H9 (cell line): Measurements from ENCODE around the gene CD48. TPM values are rescaled to one million over a fixed set of nuclear protein-coding genes. Genes with fewer than 3 reads are reported as not detected.
"Not testable (repeated sequence)": the region's sequence is repeated elsewhere in the genome, so short reads cannot be mapped to it uniquely, and the experiment has no call there.

Source experiments
- DNase-seq: peaks from one replicate; pipeline ENCODE4 v3.0.0-alpha.2; 2017
- H2AFZ ChIP-seq: one replicate; pipeline ENCODE4 v1.6.1; 2013; ENCODE audit warnings: mild to moderate bottlenecking, low read length, control low read depth, moderate library complexity
- H2AK5ac ChIP-seq: 2 replicates; pipeline ENCODE4 v1.6.1; 2013; ENCODE audit warnings: low read length, control low read depth, mixed read lengths; ENCODE audit not compliant: insufficient read length
- H2BK120ac ChIP-seq: one replicate; pipeline ENCODE4 v1.6.1; 2013; ENCODE audit warnings: low read depth, mild to moderate bottlenecking, low read length, control low read depth, inconsistent platforms; ENCODE audit not compliant: poor library complexity, severe bottlenecking
- H2BK12ac ChIP-seq: 2 replicates; pipeline ENCODE4 v1.6.1; 2013; ENCODE audit warnings: low read length, control low read depth, mixed read lengths, low read depth; ENCODE audit not compliant: insufficient read length
- H2BK15ac ChIP-seq: 2 replicates; pipeline ENCODE4 v1.6.1; 2013; ENCODE audit warnings: low read depth, low read length, control low read depth
- H2BK20ac ChIP-seq: one replicate; pipeline ENCODE4 v1.6.1; 2013; ENCODE audit warnings: low read depth, mild to moderate bottlenecking, low read length, control low read depth, inconsistent platforms; ENCODE audit not compliant: poor library complexity, severe bottlenecking
- H2BK5ac ChIP-seq: 2 replicates; pipeline ENCODE4 v1.6.1; 2013; ENCODE audit warnings: low read length, control low read depth, mixed read lengths; ENCODE audit not compliant: insufficient read length
- H3K14ac ChIP-seq: 2 replicates; pipeline ENCODE4 v1.6.1; 2013; ENCODE audit warnings: low read length, control low read depth; ENCODE audit not compliant: insufficient read depth
- H3K18ac ChIP-seq: 2 replicates; pipeline ENCODE4 v1.6.1; 2013; ENCODE audit warnings: low read depth, mild to moderate bottlenecking, mixed read lengths, low read length, control low read depth; ENCODE audit not compliant: insufficient read length
- H3K23ac ChIP-seq: 2 replicates; pipeline ENCODE4 v1.6.1; 2013; ENCODE audit warnings: low read length, control low read depth, mixed read lengths, low read depth; ENCODE audit not compliant: insufficient read length
- H3K23me2 ChIP-seq: 2 replicates; pipeline ENCODE4 v1.6.1; 2013; ENCODE audit warnings: low read depth, mild to moderate bottlenecking, mixed read lengths, low read length, control low read depth; ENCODE audit not compliant: insufficient read length, poor library complexity, severe bottlenecking
- H3K27ac ChIP-seq: 2 replicates; pipeline ENCODE4 v1.5.1; 2013; ENCODE audit warnings: low read length, control low read depth, mixed read lengths, low read depth; ENCODE audit not compliant: insufficient read length
- H3K27me3 ChIP-seq: 2 replicates; pipeline ENCODE4 v1.6.1; 2013; ENCODE audit warnings: low read length, control low read depth, inconsistent platforms; ENCODE audit not compliant: insufficient read depth
- H3K4ac ChIP-seq: 2 replicates; pipeline ENCODE4 v1.6.1; 2013; ENCODE audit warnings: low read depth, mild to moderate bottlenecking, control low read depth, inconsistent platforms, low read length, moderate library complexity
- H3K4me1 ChIP-seq: 2 replicates; pipeline ENCODE4 v1.6.1; 2013; ENCODE audit warnings: low read length, control low read depth, inconsistent platforms; ENCODE audit not compliant: insufficient read depth
- H3K4me2 ChIP-seq: 2 replicates; pipeline ENCODE4 v1.6.1; 2013; ENCODE audit warnings: low read length, control low read depth, mixed read lengths; ENCODE audit not compliant: insufficient read length, insufficient read depth
- H3K56ac ChIP-seq: 2 replicates; pipeline ENCODE4 v1.6.1; 2013; ENCODE audit warnings: low read depth, mild to moderate bottlenecking, mixed read lengths, low read length, control low read depth; ENCODE audit not compliant: insufficient read length
- H3K79me1 ChIP-seq: 2 replicates; pipeline ENCODE4 v1.6.1; 2013; ENCODE audit warnings: low read depth, mild to moderate bottlenecking, moderate library complexity, low read length, control low read depth, inconsistent platforms; ENCODE audit not compliant: insufficient read depth, poor library complexity, severe bottlenecking
- H3K79me2 ChIP-seq: 2 replicates; pipeline ENCODE4 v1.6.1; 2013; ENCODE audit warnings: low read length, control low read depth, inconsistent platforms; ENCODE audit not compliant: insufficient read depth
- H3K9ac ChIP-seq: 2 replicates; pipeline ENCODE4 v1.6.1; 2013; ENCODE audit warnings: low read length, control low read depth, mixed read lengths; ENCODE audit not compliant: insufficient read length; ENCODE audit errors: extremely low read depth
- H3K9me3 ChIP-seq: one replicate; pipeline ENCODE4 v1.6.1; 2013; ENCODE audit warnings: low read depth, low read length, inconsistent platforms; ENCODE audit not compliant: control insufficient read depth
- H3T11ph ChIP-seq: one replicate; pipeline ENCODE4 v1.6.1; 2013; ENCODE audit warnings: mild to moderate bottlenecking, low read length, control low read depth, inconsistent platforms
- H4K20me1 ChIP-seq: one replicate; pipeline ENCODE4 v1.6.1; 2013; ENCODE audit not compliant: control insufficient read depth, insufficient read length, insufficient read depth
- H4K5ac ChIP-seq: 2 replicates; pipeline ENCODE4 v1.6.1; 2013; ENCODE audit warnings: low read depth, mild to moderate bottlenecking, mixed read lengths, low read length, control low read depth; ENCODE audit not compliant: insufficient read length
- H4K8ac ChIP-seq: replicated peaks from 2 replicates; pipeline ENCODE4 v1.6.1; 2013; ENCODE audit warnings: low read length, control low read depth, mixed read lengths, low read depth; ENCODE audit not compliant: insufficient read length
- H4K91ac ChIP-seq: 2 replicates; pipeline ENCODE4 v1.6.1; 2013; ENCODE audit warnings: low read depth, mild to moderate bottlenecking, moderate library complexity, mixed read lengths, low read length, control low read depth; ENCODE audit not compliant: insufficient read length
- H3K27ac Mint-ChIP-seq, 3 experiments: 2 replicates in 2 of 3; 3 replicates in 1 of 3; pipeline ENCODE4 v1.8.0; 2020 to 2021; ENCODE audit warnings: mixed read lengths in 3 of 3, mild to moderate bottlenecking in 1 of 3, moderate library complexity in 1 of 3
- H3K27me3 Mint-ChIP-seq: 2 replicates; pipeline ENCODE4 v1.8.0; 2021; ENCODE audit warnings: low read depth, mild to moderate bottlenecking, moderate library complexity, mixed read lengths
- H3K36me3 Mint-ChIP-seq, 3 experiments: 2 replicates in 2 of 3; 3 replicates in 1 of 3; pipeline ENCODE4 v1.8.0; 2020 to 2021; ENCODE audit warnings: low read depth in 3 of 3, mixed read lengths in 3 of 3; ENCODE audit not compliant: insufficient read depth in 1 of 3
- H3K4me1 Mint-ChIP-seq, 2 experiments: 2 replicates each; pipeline ENCODE4 v1.8.0; 2020; ENCODE audit warnings: mixed read lengths in 2 of 2
- H3K4me3 Mint-ChIP-seq, 2 experiments: 2 replicates in 1 of 2; 3 replicates in 1 of 2; pipeline ENCODE4 v1.8.0; 2020 to 2021; ENCODE audit warnings: mild to moderate bottlenecking in 2 of 2, mixed read lengths in 2 of 2, moderate library complexity in 1 of 2
- H3K9me3 Mint-ChIP-seq, 2 experiments: 2 replicates in 1 of 2; 3 replicates in 1 of 2; pipeline ENCODE4 v1.8.0; 2020; ENCODE audit warnings: mild to moderate bottlenecking in 2 of 2, mixed read lengths in 2 of 2, moderate library complexity in 1 of 2
- CTCF ChIP-seq: fragments of 200-600 bp; sonication (generic); conservative IDR thresholded peaks from 3 replicates; pipeline ENCODE4 v1.8.0; 2021; ENCODE audit warnings: antibody characterized with exemption, mild to moderate bottlenecking
- WGBS: extraction: QIAGEN DNeasy Blood & Tissue Kit; methylation state at CpG from one replicate; pipeline ENCODE4 v1.1.7; 2013; ENCODE audit warnings: missing lambda C conversion rate, low lambda C conversion rate, mixed read lengths; ENCODE audit not compliant: insufficient read length; ENCODE audit errors: extremely low coverage; 5-methylcytosine and 5-hydroxymethylcytosine counted together
- total RNA-seq: library from RNA; stranded (reverse); gene quantifications from 2 replicates; pipeline ENCODE4 v1.2.1, GENCODE V29; 2021

CD48 gene
- total RNA-seq, 1 experiment from 2014 or later, result not detected

GRCh38 chr1:160692390-160692789, 19.2 kb downstream of the CD48 start:
- H3K23ac ChIP-seq, H3K4me2 ChIP-seq, H4K8ac ChIP-seq, H3K79me2 ChIP-seq, H3K27ac ChIP-seq, H2BK20ac ChIP-seq, H3K36me3 Mint-ChIP-seq, H2BK12ac ChIP-seq, H3K9ac ChIP-seq, H3K56ac ChIP-seq, H3K23me2 ChIP-seq, H3K27ac Mint-ChIP-seq, H3K4ac ChIP-seq, H3K4me1 ChIP-seq, H2AFZ ChIP-seq, H4K91ac ChIP-seq, H3K14ac ChIP-seq, H2AK5ac ChIP-seq, H4K20me1 ChIP-seq, H3K27me3 Mint-ChIP-seq, H3K79me1 ChIP-seq, H2BK5ac ChIP-seq, H3K9me3 ChIP-seq, H3T11ph ChIP-seq, H2BK120ac ChIP-seq, DNase-seq, H3K4me3 Mint-ChIP-seq, H3K18ac ChIP-seq, H3K9me3 Mint-ChIP-seq, H3K27me3 ChIP-seq, H2BK15ac ChIP-seq, H4K5ac ChIP-seq: not testable (repeated sequence)
- no CpG with 5 or more reads among the region's 10 CpGs for WGBS
- peaks cover 12 to 29% of the 10 kb centered on the region in 2 experiments for H3K4me1 Mint-ChIP-seq
- peak; percentile 60 for TF ChIP-seq CTCF
